Measurements from ENCODE around the gene ADAMTS2. TPM values are rescaled to one million over a fixed set of nuclear protein-coding genes. Genes with fewer than 3 reads are reported as not detected.

ADAMTS2 gene
- total RNA-seq, 1 donor from 2014 or later = 23.5 TPM

DNA sequence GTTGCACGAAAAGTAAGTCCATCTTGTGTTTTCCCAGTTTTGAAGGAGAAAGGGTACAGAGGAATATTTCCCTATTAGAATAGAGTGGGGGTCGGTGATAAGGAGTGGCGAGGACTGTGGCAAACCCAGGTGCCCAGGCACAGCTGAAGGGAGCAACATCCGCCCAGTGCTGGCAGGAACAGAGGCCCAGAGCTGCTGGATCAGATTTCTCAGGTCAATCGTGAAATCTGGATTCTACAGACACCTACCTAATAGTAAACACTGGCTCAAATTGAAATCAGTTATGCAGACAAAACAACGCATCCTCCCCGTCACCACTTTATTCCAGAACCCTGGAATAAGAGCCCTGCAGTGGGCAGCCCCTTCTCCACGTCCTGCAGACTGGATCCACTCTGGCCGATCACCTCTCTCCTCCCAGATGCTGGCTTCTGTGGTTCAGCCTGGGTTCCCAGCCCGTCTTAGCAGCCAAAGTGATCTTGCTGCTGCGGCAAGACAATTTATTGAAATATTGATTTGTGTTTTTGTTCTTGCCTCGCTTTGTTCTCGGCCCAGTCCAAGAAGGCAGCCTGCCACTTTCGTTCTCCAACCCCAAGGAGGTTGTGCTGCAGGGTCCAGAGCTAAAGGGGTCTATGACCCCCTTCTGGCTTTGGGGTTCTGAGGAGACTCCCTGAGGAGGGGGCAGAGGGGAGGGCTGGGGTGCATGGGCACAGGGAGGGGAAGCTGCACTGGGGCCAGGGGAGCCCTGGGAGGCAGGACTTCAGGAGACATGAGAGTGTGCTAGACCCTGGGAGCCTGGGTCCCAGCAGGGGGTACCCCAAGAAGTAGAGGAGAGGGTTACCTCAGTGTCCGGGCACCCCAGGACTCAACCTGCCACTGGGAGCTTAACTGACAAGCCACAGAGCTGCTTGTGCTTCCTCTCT lies 181.8 kb downstream of the ADAMTS2 start:
- TF ChIP-seq, protein P1, sequence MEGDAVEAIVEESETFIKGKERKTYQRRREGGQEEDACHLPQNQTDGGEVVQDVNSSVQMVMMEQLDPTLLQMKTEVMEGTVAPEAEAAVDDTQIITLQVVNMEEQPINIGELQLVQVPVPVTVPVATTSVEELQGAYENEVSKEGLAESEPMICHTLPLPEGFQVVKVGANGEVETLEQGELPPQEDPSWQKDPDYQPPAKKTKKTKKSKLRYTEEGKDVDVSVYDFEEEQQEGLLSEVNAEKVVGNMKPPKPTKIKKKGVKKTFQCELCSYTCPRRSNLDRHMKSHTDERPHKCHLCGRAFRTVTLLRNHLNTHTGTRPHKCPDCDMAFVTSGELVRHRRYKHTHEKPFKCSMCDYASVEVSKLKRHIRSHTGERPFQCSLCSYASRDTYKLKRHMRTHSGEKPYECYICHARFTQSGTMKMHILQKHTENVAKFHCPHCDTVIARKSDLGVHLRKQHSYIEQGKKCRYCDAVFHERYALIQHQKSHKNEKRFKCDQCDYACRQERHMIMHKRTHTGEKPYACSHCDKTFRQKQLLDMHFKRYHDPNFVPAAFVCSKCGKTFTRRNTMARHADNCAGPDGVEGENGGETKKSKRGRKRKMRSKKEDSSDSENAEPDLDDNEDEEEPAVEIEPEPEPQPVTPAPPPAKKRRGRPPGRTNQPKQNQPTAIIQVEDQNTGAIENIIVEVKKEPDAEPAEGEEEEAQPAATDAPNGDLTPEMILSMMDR (IDR thresholded peaks at IDR 0.05; ENCODE audit: partially characterized antibody, unreplicated experiment) = no peak
- DNase-seq = no peak
- Mint-ChIP-seq H3K27ac (ENCODE audit: unreplicated experiment) (no peak overlapping the region), H3K36me3 (ENCODE audit: unreplicated experiment) (peaks cover 12% of the 10 kb centered on the region), H3K27me3 (ENCODE audit: unreplicated experiment) (peaks cover 7% of the 10 kb centered on the region), H3K4me3 (ENCODE audit: unreplicated experiment) (no peak overlapping the region), H3K9me3 (ENCODE audit: unreplicated experiment) (peaks cover 5% of the 10 kb centered on the region), H3K4me1 (ENCODE audit: low read depth, unreplicated experiment) (peaks cover 9% of the 10 kb centered on the region)

DNA sequence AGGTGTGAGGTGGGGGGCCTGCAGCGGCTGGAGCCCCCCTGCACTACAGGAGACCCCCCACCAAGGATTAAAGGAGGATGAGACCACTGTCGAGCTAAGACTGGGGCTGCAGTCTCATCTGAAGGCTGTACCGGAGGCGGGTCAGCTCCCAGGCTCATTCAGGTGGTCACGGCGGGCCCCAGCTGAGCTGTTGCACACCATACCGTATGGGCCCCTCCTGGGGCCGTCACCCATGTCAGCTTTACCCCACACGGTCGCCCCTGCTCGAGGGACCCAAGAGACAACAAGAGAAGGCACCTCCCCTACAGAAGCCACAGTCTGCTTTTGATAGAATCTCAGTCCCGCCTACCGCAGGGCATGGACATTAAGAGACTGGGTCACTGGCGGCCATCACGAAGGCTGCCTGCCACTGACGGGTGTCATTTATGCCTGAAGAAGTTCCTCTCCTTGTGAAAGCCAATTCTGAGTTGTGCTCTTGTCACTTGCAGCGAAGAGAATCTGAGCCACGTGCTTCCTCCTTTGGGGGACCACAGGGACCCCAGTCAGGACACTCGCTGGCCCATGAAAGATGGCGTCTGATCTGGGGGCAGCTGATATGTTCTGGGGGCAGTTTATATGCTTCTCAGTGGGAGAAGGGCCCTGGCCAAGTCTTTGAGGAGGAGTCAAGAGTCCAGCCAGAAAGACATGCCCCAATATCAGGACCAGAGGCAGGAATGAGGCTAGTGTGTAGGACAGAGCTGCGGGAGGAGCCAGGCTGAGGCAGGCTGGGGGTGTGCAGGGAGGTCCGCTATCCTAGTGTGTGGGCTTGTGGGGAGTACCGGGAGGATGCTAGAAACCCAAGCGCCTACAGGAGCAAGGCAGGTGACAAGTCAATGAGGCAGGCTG lies 182.7 kb downstream of the ADAMTS2 start:
- H3K9me3 Mint-ChIP-seq (ENCODE audit: unreplicated experiment) = peaks cover 5% of the 10 kb centered on the region
- no peak for DNase-seq
- TF ChIP-seq, protein P1 (IDR thresholded peaks at IDR 0.05; ENCODE audit: partially characterized antibody, unreplicated experiment) = no peak
- no peak overlapping the region for H3K27ac Mint-ChIP-seq (ENCODE audit: unreplicated experiment)
- H3K4me1 Mint-ChIP-seq (ENCODE audit: low read depth, unreplicated experiment) = peaks cover 6% of the 10 kb centered on the region
- H3K4me3 Mint-ChIP-seq (ENCODE audit: unreplicated experiment) = no peak overlapping the region
- H3K27me3 Mint-ChIP-seq (ENCODE audit: unreplicated experiment) = peaks cover 5% of the 10 kb centered on the region
- H3K36me3 Mint-ChIP-seq (ENCODE audit: unreplicated experiment) = peaks cover 12% of the 10 kb centered on the region

DNA sequence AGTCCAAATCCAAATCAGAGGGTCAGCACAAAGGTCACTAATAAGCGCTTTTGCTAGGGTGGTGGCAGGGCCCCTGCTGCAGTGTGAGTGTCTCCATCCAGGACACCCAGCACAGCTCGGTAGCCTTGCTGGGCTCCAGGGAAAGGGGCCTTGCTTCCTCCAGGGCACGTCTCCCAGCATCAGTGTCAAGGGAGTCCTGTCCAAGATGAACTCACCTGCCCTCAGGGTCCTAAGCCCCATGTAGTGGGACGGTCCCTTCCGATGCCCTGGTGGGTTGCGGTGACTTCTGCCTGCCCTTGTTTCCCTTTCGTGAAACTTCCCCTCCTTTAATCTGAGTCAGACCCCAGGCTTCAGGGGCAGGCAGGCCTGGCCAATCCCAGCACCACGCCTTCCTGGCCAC lies 183.4 kb downstream of the ADAMTS2 start:
- Mint-ChIP-seq H3K27me3 (ENCODE audit: unreplicated experiment) (peaks cover 5% of the 10 kb centered on the region), H3K4me1 (ENCODE audit: low read depth, unreplicated experiment) (peaks cover 6% of the 10 kb centered on the region), H3K36me3 (ENCODE audit: unreplicated experiment) (peaks cover 12% of the 10 kb centered on the region), H3K9me3 (ENCODE audit: unreplicated experiment) (peaks cover 5% of the 10 kb centered on the region), H3K4me3 (ENCODE audit: unreplicated experiment) (no peak overlapping the region), H3K27ac (ENCODE audit: unreplicated experiment) (no peak overlapping the region)
- DNase-seq = no peak
- TF ChIP-seq, protein P1 (IDR thresholded peaks at IDR 0.05; ENCODE audit: partially characterized antibody, unreplicated experiment) = no peak

DNA sequence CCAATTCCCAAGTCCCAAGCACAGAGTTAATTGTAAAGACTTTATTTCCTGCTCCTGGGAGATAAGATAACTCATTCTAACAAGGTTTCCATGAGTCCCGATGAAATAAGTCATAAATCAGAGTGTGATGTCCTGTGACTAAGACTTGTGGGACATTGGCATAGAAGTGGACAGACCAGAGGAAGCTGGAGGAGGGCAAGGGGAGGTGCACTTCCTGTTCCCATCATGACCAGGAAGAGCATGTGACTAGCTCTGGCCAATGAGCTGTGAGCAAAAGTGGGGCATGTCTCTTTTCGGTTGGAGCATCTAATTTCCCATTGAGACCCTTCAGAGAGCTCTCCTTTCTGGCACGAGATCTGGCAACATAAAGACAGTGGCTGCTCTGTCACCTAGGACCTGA lies 184.7 kb downstream of the ADAMTS2 start:
- Mint-ChIP-seq H3K4me1 (ENCODE audit: low read depth, unreplicated experiment) (peaks cover 14% of the 10 kb centered on the region), H3K27ac (ENCODE audit: unreplicated experiment) (no peak overlapping the region), H3K27me3 (ENCODE audit: unreplicated experiment) (peaks cover 7% of the 10 kb centered on the region), H3K4me3 (ENCODE audit: unreplicated experiment) (no peak overlapping the region), H3K36me3 (ENCODE audit: unreplicated experiment) (peaks cover 12% of the 10 kb centered on the region), H3K9me3 (ENCODE audit: unreplicated experiment) (peaks cover 9% of the 10 kb centered on the region)
- DNase-seq = no peak
- TF ChIP-seq, protein P1 (IDR thresholded peaks at IDR 0.05; ENCODE audit: partially characterized antibody, unreplicated experiment) = no peak

Measured in glutamatergic neuron (in vitro differentiated cells).